Measurements from ENCODE around the gene EDA.

The EDA gene

DNA sequence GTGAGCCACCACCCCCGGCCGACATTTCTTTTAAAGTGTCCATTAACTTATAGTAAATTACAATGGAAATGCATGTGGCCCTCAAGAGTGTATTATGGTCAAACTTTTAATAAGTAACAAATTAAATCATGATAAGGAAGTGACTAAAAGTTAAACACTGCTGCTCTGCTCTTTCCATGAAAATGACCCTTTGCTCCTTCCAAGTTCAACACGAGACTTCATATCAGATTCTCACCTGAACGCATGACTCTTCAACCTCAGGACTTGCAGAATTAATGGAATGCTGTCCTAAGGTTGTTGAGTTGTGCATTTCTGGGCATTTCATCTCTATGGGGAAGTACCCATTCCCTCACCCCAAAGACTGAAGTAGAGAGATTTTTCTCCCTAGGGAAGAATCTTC is 406.7 kb downstream of the EDA start:
- Histone ChIP-seq H3K27me3 (ENCODE audit: insufficient read depth, low read length, poor library complexity, severe bottlenecking) (no peaks in the 10 kb centered on the region), H4K20me1 (ENCODE audit: insufficient read depth, low read length, poor library complexity, severe bottlenecking) (no peaks in the 10 kb centered on the region), H2AFZ (ENCODE audit: low read length) (no peak overlapping the region), H3K4me1 (ENCODE audit: insufficient read depth, low read length, poor library complexity, severe bottlenecking) (no peaks in the 10 kb centered on the region), H3K36me3 (ENCODE audit: insufficient read depth, low read length) (no peaks in the 10 kb centered on the region), H3K9ac (ENCODE audit: low read depth, low read length, poor library complexity, severe bottlenecking) (no peak overlapping the region), H3K4me2 (ENCODE audit: low read depth, low read length, poor library complexity, severe bottlenecking) (no peak overlapping the region), H3K9me3 (ENCODE audit: insufficient read depth, low read depth, low read length) (no peaks in the 10 kb centered on the region), H3K79me2 (ENCODE audit: insufficient read depth, low read length) (no peaks in the 10 kb centered on the region), H3F3A (ENCODE audit: low read depth) (no peaks in the 10 kb centered on the region), H3K9me2 (replicated peaks; ENCODE audit: low read depth, low read length) (no peaks in the 10 kb centered on the region), H3K4me3 (ENCODE audit: low read length, poor library complexity, severe bottlenecking) (no peak overlapping the region)
- TF ChIP-seq CTCF (conservative IDR thresholded peaks at IDR 0.05; ENCODE audit: low read length) = no peak
- TF ChIP-seq EZH2phosphoT487 (IDR thresholded peaks at IDR 0.05; ENCODE audit: borderline replicate concordance) = no peak

GRCh38 chrX:70025464-70025863 is 409.6 kb downstream of the EDA start:
- no peak overlapping the region for H3K4me2 ChIP-seq (ENCODE audit: low read depth, low read length, poor library complexity, severe bottlenecking)
- TF ChIP-seq EZH2phosphoT487 (IDR thresholded peaks at IDR 0.05; ENCODE audit: borderline replicate concordance) = no peak
- TF ChIP-seq CTCF (conservative IDR thresholded peaks at IDR 0.05; ENCODE audit: low read length) = no peak
- no peaks in the 10 kb centered on the region for H4K20me1 ChIP-seq (ENCODE audit: insufficient read depth, low read length, poor library complexity, severe bottlenecking)
- no peak overlapping the region for H3K4me3 ChIP-seq (ENCODE audit: low read length, poor library complexity, severe bottlenecking)
- H3K9me3 ChIP-seq (ENCODE audit: insufficient read depth, low read depth, low read length) = no peaks in the 10 kb centered on the region
- no peaks in the 10 kb centered on the region for H3K27me3 ChIP-seq (ENCODE audit: insufficient read depth, low read length, poor library complexity, severe bottlenecking)
- no peaks in the 10 kb centered on the region for H3K4me1 ChIP-seq (ENCODE audit: insufficient read depth, low read length, poor library complexity, severe bottlenecking)
- no peaks in the 10 kb centered on the region for H3F3A ChIP-seq (ENCODE audit: low read depth)
- no peaks in the 10 kb centered on the region for H3K79me2 ChIP-seq (ENCODE audit: insufficient read depth, low read length)
- no peak overlapping the region for H3K9ac ChIP-seq (ENCODE audit: low read depth, low read length, poor library complexity, severe bottlenecking)
- no peaks in the 10 kb centered on the region for H3K36me3 ChIP-seq (ENCODE audit: insufficient read depth, low read length)
- H2AFZ ChIP-seq (ENCODE audit: low read length) = no peak overlapping the region
- no peaks in the 10 kb centered on the region for H3K9me2 ChIP-seq (replicated peaks; ENCODE audit: low read depth, low read length)

GRCh38 chrX:70026112-70026850 is 410.4 kb downstream of the EDA start:
- Histone ChIP-seq H3K79me2 (ENCODE audit: insufficient read depth, low read length) (no peaks in the 10 kb centered on the region), H3K9me2 (replicated peaks; ENCODE audit: low read depth, low read length) (no peaks in the 10 kb centered on the region), H4K20me1 (ENCODE audit: insufficient read depth, low read length, poor library complexity, severe bottlenecking) (no peaks in the 10 kb centered on the region), H3K36me3 (ENCODE audit: insufficient read depth, low read length) (no peaks in the 10 kb centered on the region), H3K4me2 (ENCODE audit: low read depth, low read length, poor library complexity, severe bottlenecking) (no peak overlapping the region), H3F3A (ENCODE audit: low read depth) (no peaks in the 10 kb centered on the region), H3K9ac (ENCODE audit: low read depth, low read length, poor library complexity, severe bottlenecking) (no peak overlapping the region), H3K4me3 (ENCODE audit: low read length, poor library complexity, severe bottlenecking) (no peak overlapping the region), H3K4me1 (ENCODE audit: insufficient read depth, low read length, poor library complexity, severe bottlenecking) (no peaks in the 10 kb centered on the region), H3K9me3 (ENCODE audit: insufficient read depth, low read depth, low read length) (no peaks in the 10 kb centered on the region), H3K27me3 (ENCODE audit: insufficient read depth, low read length, poor library complexity, severe bottlenecking) (no peaks in the 10 kb centered on the region), H2AFZ (ENCODE audit: low read length) (no peak overlapping the region)
- TF ChIP-seq CTCF (conservative IDR thresholded peaks at IDR 0.05; ENCODE audit: low read length) = no peak
- no peak for TF ChIP-seq EZH2phosphoT487 (IDR thresholded peaks at IDR 0.05; ENCODE audit: borderline replicate concordance)

Data from Loucy (cell line).